ENCODE data around the gene ESYT2.

DNA sequence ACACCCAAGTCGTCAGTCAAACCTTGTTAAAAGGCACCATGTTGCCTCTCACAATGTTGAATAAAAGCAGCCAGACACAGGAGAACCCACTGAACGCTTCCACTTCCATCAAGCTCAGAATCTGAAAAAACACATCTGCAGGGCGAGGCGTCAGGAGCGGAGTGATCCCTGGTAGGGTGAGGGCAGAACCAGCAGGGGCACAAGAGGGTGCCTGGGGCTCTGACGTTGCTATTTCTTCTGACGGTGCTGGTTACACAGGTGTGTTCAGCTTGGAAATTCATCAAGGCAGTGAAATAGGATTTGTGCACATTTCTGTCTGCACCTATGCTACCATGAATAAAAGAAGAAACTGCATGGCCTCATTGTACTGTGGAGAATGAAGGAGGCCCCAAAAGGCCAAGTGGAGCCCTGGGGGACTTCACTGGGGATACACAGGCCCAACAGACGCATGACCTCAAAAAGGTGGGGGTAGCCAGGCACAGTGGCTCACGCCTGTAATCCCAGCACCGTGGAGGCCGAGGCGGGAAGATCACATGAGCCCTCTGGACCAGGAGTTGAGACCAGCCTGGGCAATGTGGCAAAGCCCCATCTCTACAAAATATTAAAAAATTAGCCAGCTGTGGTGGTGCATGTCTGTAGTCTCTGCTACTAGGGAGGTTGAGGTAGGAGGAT, 105.5 kb downstream of the ESYT2 start:
- no peak for TF ChIP-seq ZNF785 (tag by site-specific recombination; IDR thresholded peaks at IDR 0.05)
- no peak for TF ChIP-seq ZNF174 (tag by site-specific recombination; IDR thresholded peaks at IDR 0.05)
- TF ChIP-seq, protein P1, sequence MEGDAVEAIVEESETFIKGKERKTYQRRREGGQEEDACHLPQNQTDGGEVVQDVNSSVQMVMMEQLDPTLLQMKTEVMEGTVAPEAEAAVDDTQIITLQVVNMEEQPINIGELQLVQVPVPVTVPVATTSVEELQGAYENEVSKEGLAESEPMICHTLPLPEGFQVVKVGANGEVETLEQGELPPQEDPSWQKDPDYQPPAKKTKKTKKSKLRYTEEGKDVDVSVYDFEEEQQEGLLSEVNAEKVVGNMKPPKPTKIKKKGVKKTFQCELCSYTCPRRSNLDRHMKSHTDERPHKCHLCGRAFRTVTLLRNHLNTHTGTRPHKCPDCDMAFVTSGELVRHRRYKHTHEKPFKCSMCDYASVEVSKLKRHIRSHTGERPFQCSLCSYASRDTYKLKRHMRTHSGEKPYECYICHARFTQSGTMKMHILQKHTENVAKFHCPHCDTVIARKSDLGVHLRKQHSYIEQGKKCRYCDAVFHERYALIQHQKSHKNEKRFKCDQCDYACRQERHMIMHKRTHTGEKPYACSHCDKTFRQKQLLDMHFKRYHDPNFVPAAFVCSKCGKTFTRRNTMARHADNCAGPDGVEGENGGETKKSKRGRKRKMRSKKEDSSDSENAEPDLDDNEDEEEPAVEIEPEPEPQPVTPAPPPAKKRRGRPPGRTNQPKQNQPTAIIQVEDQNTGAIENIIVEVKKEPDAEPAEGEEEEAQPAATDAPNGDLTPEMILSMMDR (tag by site-specific recombination; IDR thresholded peaks at IDR 0.05) = no peak
- no peak for TF ChIP-seq ZFHX2 (tag by site-specific recombination; conservative IDR thresholded peaks at IDR 0.05)
- TF ChIP-seq ZNF596 (tag by site-specific recombination; IDR thresholded peaks at IDR 0.05) = no peak
- TF ChIP-seq ZNF776 (tag by site-specific recombination; IDR thresholded peaks at IDR 0.05; ENCODE audit: borderline replicate concordance) = no peak
- TF ChIP-seq, protein P2, sequence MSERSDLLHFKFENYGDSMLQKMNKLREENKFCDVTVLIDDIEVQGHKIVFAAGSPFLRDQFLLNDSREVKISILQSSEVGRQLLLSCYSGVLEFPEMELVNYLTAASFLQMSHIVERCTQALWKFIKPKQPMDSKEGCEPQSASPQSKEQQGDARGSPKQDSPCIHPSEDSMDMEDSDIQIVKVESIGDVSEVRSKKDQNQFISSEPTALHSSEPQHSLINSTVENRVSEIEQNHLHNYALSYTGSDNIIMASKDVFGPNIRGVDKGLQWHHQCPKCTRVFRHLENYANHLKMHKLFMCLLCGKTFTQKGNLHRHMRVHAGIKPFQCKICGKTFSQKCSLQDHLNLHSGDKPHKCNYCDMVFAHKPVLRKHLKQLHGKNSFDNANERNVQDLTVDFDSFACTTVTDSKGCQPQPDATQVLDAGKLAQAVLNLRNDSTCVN (tag by site-specific recombination; optimal IDR thresholded peaks at IDR 0.05) = no peak
- TF ChIP-seq ZNF610 (tag by site-specific recombination; IDR thresholded peaks at IDR 0.05; ENCODE audit: borderline replicate concordance) = no peak
- TF ChIP-seq ZNF223 (tag by site-specific recombination; IDR thresholded peaks at IDR 0.05) = no peak
- TF ChIP-seq ZNF155 (tag by site-specific recombination; IDR thresholded peaks at IDR 0.05) = no peak
- TF ChIP-seq, protein P3, sequence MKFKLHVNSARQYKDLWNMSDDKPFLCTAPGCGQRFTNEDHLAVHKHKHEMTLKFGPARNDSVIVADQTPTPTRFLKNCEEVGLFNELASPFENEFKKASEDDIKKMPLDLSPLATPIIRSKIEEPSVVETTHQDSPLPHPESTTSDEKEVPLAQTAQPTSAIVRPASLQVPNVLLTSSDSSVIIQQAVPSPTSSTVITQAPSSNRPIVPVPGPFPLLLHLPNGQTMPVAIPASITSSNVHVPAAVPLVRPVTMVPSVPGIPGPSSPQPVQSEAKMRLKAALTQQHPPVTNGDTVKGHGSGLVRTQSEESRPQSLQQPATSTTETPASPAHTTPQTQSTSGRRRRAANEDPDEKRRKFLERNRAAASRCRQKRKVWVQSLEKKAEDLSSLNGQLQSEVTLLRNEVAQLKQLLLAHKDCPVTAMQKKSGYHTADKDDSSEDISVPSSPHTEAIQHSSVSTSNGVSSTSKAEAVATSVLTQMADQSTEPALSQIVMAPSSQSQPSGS (tag by site-specific recombination; IDR thresholded peaks at IDR 0.05; ENCODE audit: low read depth) = no peak
- no peak for TF ChIP-seq ZNF510 (tag by site-specific recombination; IDR thresholded peaks at IDR 0.05; ENCODE audit: insufficient replicate concordance)
- TF ChIP-seq ZFP3 (tag by site-specific recombination; IDR thresholded peaks at IDR 0.05; ENCODE audit: low read depth) = no peak
